ENCODE results near the gene EPHA5.

- TF ChIP-seq ZFP3 (CRISPR knock-in tag; IDR thresholded peaks at IDR 0.05), result no peak
- no peak for TF ChIP-seq TOX (CRISPR knock-in tag; IDR thresholded peaks at IDR 0.05; ENCODE audit: borderline replicate concordance)
- no peak for TF ChIP-seq RARB (CRISPR knock-in tag; IDR thresholded peaks at IDR 0.05)
These were observed 65.8 kb downstream of the EPHA5 start for GRCh38 chr4:65604515-65604914.

Measured in SK-N-SH treated with all-trans-retinoic acid at 6 μM for 48 hours (cell line).